Umbilical cord (tissue), 2 donors: ENCODE measurements around the gene CCDC6. TPM values are rescaled to one million over a fixed set of nuclear protein-coding genes. Genes with fewer than 3 reads are reported as not detected.

Experiments
- DNase-seq: peaks from one replicate; pipeline ENCODE4 v3.0.0-alpha.2; 2015; ENCODE audit warnings: low spot score
- total RNA-seq: library from RNA; depleted of rRNA; stranded (reverse); fragments of >200 nt; gene quantifications from one replicate; pipeline ENCODE4 v1.2.3, GENCODE V29; 2014; ENCODE audit warnings: low replicate concordance; ENCODE audit not compliant: insufficient read depth

The CCDC6 gene
- total RNA-seq, 1 donor from 2014 or later = 35.4 TPM

GRCh38 chr10:59852670-59853069 is 53.7 kb downstream of the CCDC6 start:
- no peak for DNase-seq

GRCh38 chr10:59851864-59852263 is 54.5 kb downstream of the CCDC6 start:
- no peak for DNase-seq

- DNase-seq = no peak
These were observed 58.5 kb downstream of the CCDC6 start for GRCh38 chr10:59847888-59848287.

- no peak for DNase-seq
These were observed 59.0 kb downstream of the CCDC6 start for GRCh38 chr10:59847326-59847725.

- no peak for DNase-seq
These were observed 61.9 kb downstream of the CCDC6 start for GRCh38 chr10:59844436-59844835.

- no peak for DNase-seq
These were observed 62.6 kb downstream of the CCDC6 start for GRCh38 chr10:59843748-59844147.

GRCh38 chr10:59839576-59839975 is 66.8 kb downstream of the CCDC6 start:
- DNase-seq = no peak

- no peak for DNase-seq
These were observed 68.1 kb downstream of the CCDC6 start for GRCh38 chr10:59838085-59838789.

GRCh38 chr10:59833810-59834209 is 72.5 kb downstream of the CCDC6 start:
- DNase-seq = no peak

- no peak for DNase-seq
These were observed 73.8 kb downstream of the CCDC6 start for GRCh38 chr10:59832506-59832905.

GRCh38 chr10:59831658-59832503 is 74.5 kb downstream of the CCDC6 start:
- no peak for DNase-seq

- peak; percentile 17 for DNase-seq
These were observed 75.6 kb downstream of the CCDC6 start for GRCh38 chr10:59830601-59831259.

- DNase-seq = no peak
These were observed 76.8 kb downstream of the CCDC6 start for GRCh38 chr10:59829601-59830000.

GRCh38 chr10:59829024-59829423 is 77.3 kb downstream of the CCDC6 start:
- no peak for DNase-seq

- DNase-seq = no peak
These were observed 80.4 kb downstream of the CCDC6 start for GRCh38 chr10:59825932-59826331.

- no peak for DNase-seq
These were observed 82.6 kb downstream of the CCDC6 start for GRCh38 chr10:59823751-59824150.

GRCh38 chr10:59823111-59823510 is 83.2 kb downstream of the CCDC6 start:
- no peak for DNase-seq

- DNase-seq = peak; percentile 32
These were observed 85.9 kb downstream of the CCDC6 start for GRCh38 chr10:59820471-59820870.

GRCh38 chr10:59819683-59820082 is 86.7 kb downstream of the CCDC6 start:
- no peak for DNase-seq

- DNase-seq = no peak
These were observed 87.1 kb downstream of the CCDC6 start for GRCh38 chr10:59819265-59819664.

- DNase-seq = no peak
These were observed 88.6 kb downstream of the CCDC6 start for GRCh38 chr10:59817773-59818172.

GRCh38 chr10:59814878-59815277 is 91.5 kb downstream of the CCDC6 start:
- no peak for DNase-seq
